GM19372 (cell line): ENCODE results near the gene GPR108.

Experiments
- ATAC-seq: cut with Tn5 transposase; IDR thresholded peaks from one replicate; pipeline ENCODE4 v1.9.1; 2021; ENCODE audit warnings: mild to moderate bottlenecking, low read depth, moderate library complexity; ENCODE audit not compliant: unreplicated experiment

Gene GPR108

GRCh38 chr19:6685482-6685881, 51.9 kb downstream of the GPR108 start:
- no peak for ATAC-seq

DNA sequence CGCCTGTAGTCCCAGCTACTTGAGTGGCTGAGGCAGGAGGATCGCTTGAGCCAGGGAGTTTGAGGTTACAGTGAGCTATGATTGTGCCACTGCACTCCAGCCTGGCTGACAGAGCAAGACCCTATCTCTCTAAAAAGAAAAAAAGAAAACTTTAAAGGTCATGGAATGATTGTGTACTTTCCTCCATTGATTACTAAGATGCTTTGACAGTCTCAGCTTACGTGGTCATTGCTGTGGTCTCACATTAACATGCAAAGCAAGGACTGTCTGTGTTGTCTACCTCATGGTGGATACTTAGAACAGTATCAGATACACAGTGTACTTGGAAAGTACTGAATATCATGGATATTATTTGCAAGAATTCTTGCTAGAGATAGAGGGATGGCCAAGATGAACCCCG, 53.4 kb downstream of the GPR108 start:
- ATAC-seq, result no peak

DNA sequence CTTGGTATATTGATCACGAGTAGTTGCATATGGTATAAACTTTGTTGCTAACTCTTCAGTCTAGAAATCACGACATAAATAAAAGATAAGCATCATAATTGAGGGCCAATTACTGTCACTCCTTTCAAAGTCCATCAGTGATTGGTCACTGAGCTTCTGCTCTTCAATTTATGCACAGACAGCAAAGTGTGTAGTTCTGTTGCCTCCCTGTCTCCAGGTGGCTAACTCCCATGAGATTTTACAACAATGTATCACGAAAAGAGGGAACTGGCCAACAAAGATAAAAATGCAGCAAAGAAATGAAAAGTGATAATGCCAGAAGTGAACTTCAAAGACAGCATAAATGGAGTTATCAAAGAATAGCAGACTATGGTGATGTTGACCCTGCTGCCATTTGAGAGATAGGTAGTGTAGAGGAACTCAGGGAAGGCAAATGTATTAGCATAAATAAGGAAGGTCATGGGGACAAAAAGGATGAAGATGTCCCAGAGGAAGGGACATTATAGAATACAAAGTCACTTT, 54.7 kb downstream of the GPR108 start:
- ATAC-seq, result no peak

DNA sequence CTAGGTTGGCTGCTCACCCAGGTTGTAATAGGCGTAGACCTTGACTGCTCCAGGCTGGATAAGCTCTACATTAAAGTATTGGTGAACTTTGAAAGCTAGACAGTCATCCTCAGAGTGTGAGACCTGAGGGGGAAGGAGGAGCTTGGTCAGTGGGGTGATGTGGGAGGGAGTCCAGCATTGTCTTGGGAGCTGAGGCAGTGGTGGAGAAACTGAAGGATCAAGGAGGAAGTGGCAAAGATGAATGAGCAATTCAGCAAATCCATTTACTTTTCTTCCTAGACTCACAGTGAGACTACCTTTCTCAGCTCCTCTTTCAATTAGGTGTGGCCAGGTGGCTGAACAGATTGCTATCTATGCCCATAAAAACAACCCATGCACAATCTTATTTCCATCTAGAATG, 57.2 kb downstream of the GPR108 start:
- ATAC-seq, result no peak
